ENCODE measurements around the gene KRT16.
"Not testable (repeated sequence)": the region's sequence is repeated elsewhere in the genome, so short reads cannot be mapped to it uniquely, and the experiment has no call there.

The KRT16 gene

GRCh38 chr17:41615454-41615853 is 2.9 kb upstream of the KRT16 start:
- no peak for DNase-seq (ENCODE audit: low read depth in 3 of 3)

GRCh38 chr17:41614767-41615166 is 2.2 kb upstream of the KRT16 start:
- DNase-seq (ENCODE audit: low read depth in 3 of 3), result not testable (repeated sequence)

DNA sequence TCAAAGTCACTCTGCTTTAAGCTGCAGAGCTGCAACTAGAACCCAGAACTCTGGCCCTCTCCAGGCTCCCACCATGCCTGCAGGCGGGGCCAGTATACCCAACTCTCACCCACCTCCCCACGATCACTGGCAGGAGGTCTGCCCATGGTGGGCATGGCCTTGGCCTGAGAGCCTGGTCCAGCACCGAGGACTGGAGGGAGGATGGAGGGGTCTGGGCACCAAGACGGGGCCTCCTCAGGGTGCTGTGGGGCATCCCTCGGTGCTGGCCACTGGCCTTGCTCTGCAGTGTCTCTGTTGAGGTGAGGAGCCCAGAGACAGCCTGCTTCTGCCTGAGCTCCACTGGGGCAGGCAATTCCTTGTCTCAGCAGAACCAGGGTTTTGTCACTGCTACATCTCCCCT is 1.5 kb upstream of the KRT16 start:
- DNase-seq (ENCODE audit: low read depth in 3 of 3), result no peak

DNA sequence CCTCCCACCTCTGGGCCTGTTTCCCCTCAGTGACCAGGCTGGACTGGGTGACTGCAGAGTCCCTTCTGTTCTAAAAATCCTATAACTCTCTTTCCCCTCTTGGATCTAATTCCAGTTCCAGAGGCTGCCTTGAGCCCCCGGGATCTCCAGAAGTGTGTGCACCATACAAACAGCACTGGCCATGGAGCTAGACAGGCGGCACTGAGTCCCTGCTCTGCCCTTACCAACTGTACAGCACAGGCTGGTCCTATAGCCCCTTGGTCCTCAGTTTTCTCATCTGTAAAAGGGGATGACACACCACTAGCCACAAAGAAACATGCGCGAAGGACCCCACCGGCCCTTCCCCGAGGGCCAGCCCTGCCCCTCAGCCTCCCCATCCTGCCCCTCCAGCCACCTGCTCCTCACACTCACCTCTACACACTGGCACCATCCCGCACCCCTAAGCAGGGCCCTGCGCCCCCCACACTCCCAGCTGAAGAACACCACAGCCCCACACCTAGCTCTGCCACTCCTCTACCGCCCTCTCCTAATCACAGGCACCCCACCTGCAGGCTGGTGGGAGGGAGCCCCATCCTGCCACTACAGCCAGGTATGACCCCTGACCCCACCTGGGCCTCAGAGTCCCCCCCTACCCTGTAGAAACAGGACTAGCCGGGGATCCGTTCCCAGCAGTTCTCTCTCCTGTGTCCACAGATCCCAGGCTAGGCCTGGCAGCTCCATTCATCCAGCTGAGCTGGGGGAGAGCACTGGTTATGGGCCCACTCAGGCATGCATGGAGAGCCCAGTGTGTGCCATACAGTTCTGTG is 913 bp upstream of the KRT16 start:
- no peak for DNase-seq (ENCODE audit: low read depth in 3 of 3)

GRCh38 chr17:41610965-41611640 is 1.5 kb downstream of the KRT16 start:
- no peak for DNase-seq (ENCODE audit: low read depth in 3 of 3)

DNA sequence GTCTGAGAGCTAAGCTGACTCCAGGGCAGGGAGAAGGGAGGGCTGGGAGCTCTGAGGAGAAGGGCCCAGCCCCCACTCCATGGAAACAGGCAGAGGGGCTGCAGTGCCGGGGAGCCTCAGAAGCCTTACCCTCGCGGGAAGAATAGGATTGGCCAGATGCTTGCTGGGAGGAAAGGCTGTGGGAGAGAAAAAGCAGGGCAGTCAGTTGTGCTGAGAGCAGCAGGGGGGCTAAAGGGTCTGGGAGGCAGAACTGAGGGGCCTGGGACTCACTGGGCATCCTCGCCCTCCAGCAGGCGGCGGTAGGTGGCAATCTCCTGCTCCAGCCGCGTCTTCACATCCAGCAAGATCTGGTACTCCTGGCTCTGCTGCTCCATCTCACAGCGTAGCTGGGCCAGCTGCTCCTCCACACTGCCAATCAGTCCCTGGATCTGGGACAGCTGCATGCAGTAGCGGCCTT is 2.5 kb downstream of the KRT16 start:
- DNase-seq (ENCODE audit: low read depth in 3 of 3), result not testable (repeated sequence)

DNA sequence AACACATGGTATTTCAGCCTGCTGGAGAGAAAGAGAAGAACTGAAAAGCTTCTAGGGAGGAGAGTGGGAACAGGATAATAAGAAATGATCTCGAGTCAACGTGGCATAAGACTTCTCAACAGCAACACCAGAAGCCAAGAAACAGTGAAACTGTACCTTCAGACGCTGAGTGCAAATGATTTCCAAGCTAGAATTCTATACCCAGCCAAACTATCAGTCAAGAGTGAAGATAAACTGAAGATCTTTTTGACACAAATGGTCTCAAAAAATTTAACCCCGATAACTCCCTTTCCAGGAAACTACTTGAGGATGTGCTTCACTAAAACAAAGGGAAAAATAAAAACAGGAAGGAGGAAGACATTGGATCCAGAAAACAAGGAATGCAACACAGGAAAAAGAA is 5.6 kb downstream of the KRT16 start:
- DNase-seq (ENCODE audit: low read depth in 3 of 3), result not testable (repeated sequence)

- no peak for DNase-seq (ENCODE audit: low read depth in 3 of 3)
Measured at GRCh38 chr17:41602524-41602923, 10.0 kb downstream of the KRT16 start.

- DNase-seq (ENCODE audit: low read depth in 3 of 3), result no peak
Measured at GRCh38 chr17:41600318-41600717, 12.2 kb downstream of the KRT16 start.

DNA sequence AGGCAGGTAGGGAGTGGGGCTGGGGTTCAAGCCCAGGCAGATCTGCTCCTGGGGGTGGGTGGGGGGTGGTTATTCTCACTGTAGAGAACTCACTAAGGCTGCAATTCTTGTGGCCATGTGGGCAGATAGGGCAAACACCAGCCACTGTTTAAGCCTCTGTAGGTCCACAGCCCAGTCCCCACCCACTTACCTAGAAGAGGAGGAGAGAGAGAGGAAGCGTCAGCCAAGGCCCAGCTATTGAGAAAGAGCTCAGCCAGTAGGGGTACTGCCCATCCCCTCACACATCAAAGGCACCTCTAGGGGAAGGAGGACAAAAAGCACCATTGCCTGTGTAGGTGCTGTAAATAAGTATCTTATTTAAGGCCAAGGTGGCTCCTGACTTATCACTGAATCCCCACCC is 12.9 kb downstream of the KRT16 start:
- no peak for DNase-seq (ENCODE audit: low read depth in 3 of 3)

GRCh38 chr17:41595585-41595984 is 17.0 kb downstream of the KRT16 start:
- no peak for DNase-seq (ENCODE audit: low read depth in 3 of 3)

DNA sequence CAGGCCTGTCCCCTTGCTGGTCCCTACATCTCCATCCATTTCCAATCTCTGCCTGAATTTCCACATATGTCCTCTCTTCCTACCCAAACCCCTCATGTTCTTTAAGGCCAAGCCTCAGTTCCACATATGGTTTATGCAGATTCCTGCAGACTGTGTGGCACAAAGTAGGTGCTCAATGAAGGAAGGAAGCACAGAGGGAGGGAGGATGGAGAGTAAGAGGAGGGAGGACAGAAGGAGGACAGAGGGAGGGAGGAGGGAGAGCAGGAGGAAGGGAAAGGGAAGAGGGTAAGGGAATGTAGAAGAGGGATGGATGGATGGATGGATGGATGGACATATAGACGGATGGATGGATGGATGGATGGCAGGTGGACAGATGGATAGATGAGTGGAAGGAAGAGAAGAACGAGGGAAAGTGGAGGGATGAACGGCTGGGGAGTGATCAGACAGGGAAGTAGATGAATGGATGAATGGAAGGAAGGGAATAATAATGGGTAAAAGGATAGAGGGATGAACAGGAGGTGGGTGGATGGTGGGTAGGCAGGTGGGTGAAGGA is 18.1 kb downstream of the KRT16 start:
- no peak for DNase-seq (ENCODE audit: low read depth in 3 of 3)

- no peak for DNase-seq (ENCODE audit: low read depth in 3 of 3)
Measured at GRCh38 chr17:41593306-41593981, 19.1 kb downstream of the KRT16 start.

DNA sequence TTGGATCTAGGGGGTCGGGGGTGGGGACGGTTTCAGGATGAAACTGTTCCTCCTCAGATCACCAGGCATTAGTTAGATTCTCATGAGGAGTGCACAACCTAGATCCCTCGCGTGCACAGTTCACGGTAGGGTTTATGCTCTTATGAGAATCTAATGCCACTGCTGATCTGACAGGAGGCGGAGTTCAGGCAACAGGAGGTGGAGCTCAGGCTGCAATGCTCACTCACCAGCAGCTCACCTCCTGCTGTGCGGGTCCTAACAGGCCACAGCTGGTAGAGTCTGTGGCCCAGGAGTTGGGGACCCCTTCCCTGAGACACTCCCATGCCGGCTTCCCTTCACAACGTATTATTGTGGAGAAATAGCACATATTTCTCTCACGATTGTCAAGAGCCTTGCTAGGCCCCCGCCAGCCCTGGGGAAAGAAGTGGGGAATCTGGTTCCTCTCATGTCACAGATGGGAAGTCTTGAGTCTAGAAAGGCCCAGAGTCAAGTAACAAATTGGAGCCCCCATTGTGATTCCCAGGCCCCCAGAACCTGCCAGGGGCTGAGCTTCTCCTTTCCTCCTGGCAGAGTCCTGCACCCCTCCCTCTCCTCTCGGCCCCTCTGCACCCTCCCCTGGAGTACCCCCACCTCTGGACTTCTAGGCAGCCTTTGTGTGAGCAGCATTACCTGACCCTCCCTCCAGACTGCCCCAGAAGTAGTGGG is 19.8 kb downstream of the KRT16 start:
- DNase-seq (ENCODE audit: low read depth in 3 of 3), result no peak

- no peak for DNase-seq (ENCODE audit: low read depth in 3 of 3)
Measured at GRCh38 chr17:41589301-41589700, 23.3 kb downstream of the KRT16 start.

DNA sequence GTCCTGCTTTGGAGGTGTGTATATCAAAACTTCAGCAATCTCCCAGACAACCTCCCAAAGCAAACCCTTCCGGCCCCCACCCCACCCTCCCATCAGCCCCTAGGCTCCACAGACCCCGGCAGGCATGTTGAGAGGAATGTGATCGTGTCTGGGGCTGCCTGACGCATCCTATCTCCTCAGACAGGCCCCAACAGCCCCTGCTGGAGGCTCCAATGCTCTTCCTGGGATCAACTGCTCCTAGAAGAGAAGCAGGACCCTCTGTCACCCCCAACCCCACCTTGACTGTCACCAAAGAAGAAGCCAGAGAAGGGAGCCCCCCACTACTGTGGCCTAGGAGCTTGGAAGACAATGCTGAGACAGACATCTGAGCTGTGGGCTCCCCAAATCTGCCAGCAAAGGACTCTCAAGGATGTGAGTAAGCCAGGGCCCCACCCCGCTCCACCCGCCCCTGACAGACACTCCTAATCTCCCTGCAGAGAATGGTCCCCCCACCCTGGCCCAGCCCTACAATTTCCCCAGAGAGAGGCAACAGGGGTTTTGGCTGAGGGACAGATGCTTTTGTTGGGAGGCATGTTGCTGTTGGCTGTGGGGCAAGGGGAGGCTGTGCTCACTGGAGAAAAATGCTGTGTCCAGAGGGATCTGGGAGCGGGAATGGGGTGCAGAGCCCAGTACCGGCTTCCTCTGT is 24.3 kb downstream of the KRT16 start:
- no peak for DNase-seq (ENCODE audit: low read depth in 3 of 3)

DNA sequence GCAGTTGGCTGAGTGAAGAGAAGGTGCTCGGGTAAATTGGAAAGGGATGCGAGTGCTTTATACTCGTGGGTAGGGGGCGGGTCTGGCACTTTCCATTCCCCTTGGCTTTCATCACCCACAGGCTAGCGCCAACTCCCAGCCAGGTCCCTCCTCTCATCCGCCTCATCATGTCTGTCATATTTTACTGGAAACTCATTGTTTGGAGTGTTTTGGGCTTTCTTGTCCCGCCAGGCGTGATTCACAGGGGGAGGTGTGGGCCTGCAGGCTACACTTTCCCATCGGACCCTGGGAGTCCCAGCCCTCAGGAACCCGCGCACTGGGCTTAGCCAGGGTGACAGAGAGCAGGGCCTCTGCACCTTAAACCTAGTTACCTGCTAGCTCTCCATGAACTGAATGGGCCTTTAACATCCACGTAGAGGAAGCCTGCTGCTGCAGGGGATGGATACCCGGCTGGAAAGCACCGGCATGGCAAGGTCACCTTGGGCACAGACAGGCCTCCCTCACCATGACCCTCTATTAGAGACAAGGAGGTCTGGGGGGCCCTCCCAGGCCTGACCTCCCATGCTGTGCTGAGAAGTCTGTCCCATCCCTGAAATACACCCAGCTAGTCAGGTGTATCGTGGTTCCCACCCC is 25.6 kb downstream of the KRT16 start, which contains the start of gene KRT14:
Gene KRT14, minus strand, starts transcription at position 33 of the 633 bp plus-strand sequence. CDS start 61 bp downstream, outside the sequence.
- no peak for DNase-seq (ENCODE audit: low read depth in 3 of 3)

- no peak for DNase-seq (ENCODE audit: low read depth in 3 of 3)
Measured at GRCh38 chr17:41585301-41586056, 27.1 kb downstream of the KRT16 start.

DNA sequence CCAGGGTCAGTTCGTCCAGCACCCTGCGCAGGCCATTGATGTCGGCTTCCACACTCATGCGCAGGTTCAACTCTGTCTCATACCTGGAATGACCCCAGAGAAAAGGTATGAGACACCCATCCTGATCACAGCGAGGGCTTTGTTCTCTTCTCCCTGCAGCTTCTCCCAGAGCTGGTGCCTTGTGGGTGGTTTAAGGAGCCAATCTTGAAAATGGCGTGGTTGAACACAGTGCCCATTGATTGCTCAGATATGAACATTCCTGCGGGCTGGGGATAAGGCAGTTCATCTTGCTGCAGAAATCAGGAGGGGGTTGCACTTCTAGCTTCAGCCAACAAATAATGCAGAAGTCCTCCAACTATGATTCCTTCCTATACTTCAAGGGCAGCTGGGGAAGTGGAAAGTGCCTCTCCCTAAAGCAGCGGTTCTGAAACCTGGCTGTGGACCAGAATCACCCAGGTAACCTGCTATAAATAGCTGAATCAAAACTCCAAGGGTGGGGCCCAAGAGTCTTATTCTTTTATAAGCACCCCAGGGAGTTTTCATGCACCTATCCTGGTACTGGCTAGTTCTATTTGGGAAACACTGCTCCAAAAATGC is 28.1 kb downstream of the KRT16 start:
- DNase-seq (ENCODE audit: low read depth in 3 of 3), result not testable (repeated sequence)
